ENCODE data around the gene DENND6B.

GRCh38 chr22:50297510-50298265 is 29.1 kb downstream of the DENND6B start:
- no peak for TF ChIP-seq MAX (IDR thresholded peaks at IDR 0.05)
- no peak for TF ChIP-seq ZBTB26 (CRISPR knock-in tag; IDR thresholded peaks at IDR 0.05; ENCODE audit: borderline replicate concordance)
- TF ChIP-seq GABPA (IDR thresholded peaks at IDR 0.05; ENCODE audit: low read depth, low read length): no peak
- TF ChIP-seq GABPA (CRISPR knock-in tag; IDR thresholded peaks at IDR 0.05; ENCODE audit: low read depth): no peak
- no peak for TF ChIP-seq POGZ (CRISPR knock-in tag; IDR thresholded peaks at IDR 0.05)
- TF ChIP-seq PRMT3 (CRISPR knock-in tag; IDR thresholded peaks at IDR 0.05; ENCODE audit: borderline replicate concordance, low read depth): no peak
- no peak for TF ChIP-seq FLYWCH1 (CRISPR knock-in tag; IDR thresholded peaks at IDR 0.05)
- TF ChIP-seq CTCF (CRISPR knock-in tag; IDR thresholded peaks at IDR 0.05): no peak
- no peak for TF ChIP-seq TP53 (CRISPR knock-in tag; conservative IDR thresholded peaks at IDR 0.05)
- no peak for TF ChIP-seq POLR2AphosphoS5 (IDR thresholded peaks at IDR 0.05; ENCODE audit: low read depth, low read length)
- TF ChIP-seq ZBTB38 (CRISPR knock-in tag; IDR thresholded peaks at IDR 0.05): no peak

Measured in HepG2 (cell line).